Stimulated activated CD4-positive, alpha-beta T cell treated with anti-CD3 and anti-CD28 coated beads, Interleukin-15, amount 100 ng/mL, for 24 hours (primary cell): ENCODE measurements around the gene CCDC74A.
"Not testable (repeated sequence)": the region's sequence is repeated elsewhere in the genome, so short reads cannot be mapped to it uniquely, and the experiment has no call there.

Experiments
- DNase-seq: peaks from one replicate; pipeline ENCODE4 v3.0.0-alpha.2; 2020

Gene CCDC74A

GRCh38 chr2:131503587-131503986 is 24.1 kb upstream of the CCDC74A start:
- DNase-seq: not testable (repeated sequence)

GRCh38 chr2:131504082-131504750 is 23.5 kb upstream of the CCDC74A start:
- not testable (repeated sequence) for DNase-seq

- no peak for DNase-seq
These were observed 18.1 kb upstream of the CCDC74A start for GRCh38 chr2:131509615-131510014.

GRCh38 chr2:131511291-131511968 is 16.3 kb upstream of the CCDC74A start:
- DNase-seq: not testable (repeated sequence)

- not testable (repeated sequence) for DNase-seq
These were observed 15.5 kb upstream of the CCDC74A start for GRCh38 chr2:131511969-131512870.

- DNase-seq: not testable (repeated sequence)
These were observed 13.1 kb upstream of the CCDC74A start for GRCh38 chr2:131514408-131515166.

- not testable (repeated sequence) for DNase-seq
These were observed 12.5 kb upstream of the CCDC74A start for GRCh38 chr2:131515235-131515634.

GRCh38 chr2:131516011-131516410 is 11.7 kb upstream of the CCDC74A start:
- DNase-seq: no peak

GRCh38 chr2:131516621-131517020 is 11.1 kb upstream of the CCDC74A start:
- DNase-seq: not testable (repeated sequence)

- DNase-seq: no peak
These were observed 10.4 kb upstream of the CCDC74A start for GRCh38 chr2:131517106-131517831.

GRCh38 chr2:131517856-131518255 is 9.8 kb upstream of the CCDC74A start:
- not testable (repeated sequence) for DNase-seq

GRCh38 chr2:131518531-131518930 is 9.2 kb upstream of the CCDC74A start:
- DNase-seq: not testable (repeated sequence)

- no peak for DNase-seq
These were observed 8.2 kb upstream of the CCDC74A start for GRCh38 chr2:131519466-131519865.

GRCh38 chr2:131519871-131520470 is 7.7 kb upstream of the CCDC74A start:
- DNase-seq: not testable (repeated sequence)

GRCh38 chr2:131520526-131520925 is 7.2 kb upstream of the CCDC74A start:
- DNase-seq: no peak

GRCh38 chr2:131521524-131521923 is 6.2 kb upstream of the CCDC74A start:
- DNase-seq: not testable (repeated sequence)

GRCh38 chr2:131521961-131522781 is 5.5 kb upstream of the CCDC74A start:
- no peak for DNase-seq

GRCh38 chr2:131525256-131525655 is 2.4 kb upstream of the CCDC74A start:
- DNase-seq: not testable (repeated sequence)

GRCh38 chr2:131528981-131529863 is 1.5 kb downstream of the CCDC74A start:
- not testable (repeated sequence) for DNase-seq
